GM12891 (cell line): ENCODE results near the gene GRIK2.
"Not testable (repeated sequence)": the region's sequence is repeated elsewhere in the genome, so short reads cannot be mapped to it uniquely, and the experiment has no call there.

ENCODE experiments used
- DNase-seq: peaks from one replicate; pipeline ENCODE4 v3.0.0; 2011; ENCODE audit warnings: low spot score; ENCODE audit not compliant: insufficient read length
- FAIRE-seq: peaks from 2 replicates; lab custom pipeline; 2011; peaks lifted over from hg19 to GRCh38; lab: Jason Lieb, UNC
- PAX5 ChIP-seq: IDR thresholded peaks from 2 replicates; pipeline ENCODE4 v1.6.1; 2011; ENCODE audit warnings: low read length, moderate library complexity, mild to moderate bottlenecking; ENCODE audit not compliant: insufficient read depth, severe bottlenecking
- POLR2A ChIP-seq: IDR thresholded peaks from 2 replicates; pipeline ENCODE4 v1.6.1; 2011; ENCODE audit warnings: low read depth, low read length, control low read depth
- POLR2AphosphoS5 ChIP-seq: IDR thresholded peaks from 2 replicates; pipeline ENCODE4 v1.6.1; 2011; ENCODE audit warnings: low read depth, low read length, control low read depth
- POU2F2 ChIP-seq: IDR thresholded peaks from 2 replicates; pipeline ENCODE4 v1.6.1; 2011; ENCODE audit warnings: low read depth, mild to moderate bottlenecking, control low read depth, low read length, moderate library complexity
- SPI1 ChIP-seq: IDR thresholded peaks from 2 replicates; pipeline ENCODE4 v1.6.1; 2011; ENCODE audit warnings: low read depth, low read length, control low read depth
- TAF1 ChIP-seq: IDR thresholded peaks from 2 replicates; pipeline ENCODE4 v1.6.1; 2011; ENCODE audit warnings: low read depth, low read length, control low read depth

GRIK2 gene

DNA sequence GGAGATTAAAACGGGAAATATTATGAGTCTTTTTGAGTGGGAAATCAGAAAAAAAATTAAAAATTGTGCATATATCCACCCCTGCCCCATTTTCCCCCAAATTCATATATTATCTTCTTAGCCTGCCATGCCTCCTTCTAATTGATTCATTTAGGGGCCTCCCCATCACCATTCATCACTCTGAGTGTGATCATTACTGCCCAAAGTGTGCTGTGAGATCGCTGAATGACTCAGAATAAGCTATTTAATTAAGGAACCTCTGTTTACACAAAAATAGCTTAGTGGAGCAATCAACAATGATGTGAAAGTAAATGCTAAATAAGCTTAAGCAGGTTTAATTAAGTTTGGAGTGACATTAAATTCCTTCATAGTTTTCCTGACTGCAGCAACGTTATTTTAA is 645.5 kb downstream of the GRIK2 start:
- no peak for DNase-seq
- no peak for FAIRE-seq
- TF ChIP-seq POLR2AphosphoS5 (no peak), SPI1 (no peak), TAF1 (no peak), POU2F2 (no peak), POLR2A (no peak), PAX5 (no peak)

DNA sequence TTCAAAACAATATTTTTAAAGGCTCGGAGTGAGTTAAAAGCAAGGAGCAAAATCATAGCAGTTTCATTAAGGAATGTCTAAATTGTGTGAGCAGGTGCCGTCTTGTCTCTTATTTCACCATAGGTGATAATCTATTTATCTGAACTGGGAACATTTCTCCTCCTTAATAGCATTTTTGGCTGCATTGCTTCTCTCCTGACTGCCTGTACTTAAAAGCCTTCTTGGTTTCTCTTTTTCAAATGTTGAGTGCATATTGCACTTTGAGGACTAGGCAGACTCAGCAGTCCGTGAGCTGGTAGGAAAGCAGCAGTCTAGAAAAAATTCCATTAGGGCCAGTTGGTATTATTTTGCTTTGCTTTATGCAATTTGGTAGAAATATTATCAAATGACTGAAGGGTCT is 645.9 kb downstream of the GRIK2 start:
- no peak for DNase-seq
- TF ChIP-seq SPI1 (no peak), PAX5 (no peak), TAF1 (no peak), POU2F2 (no peak), POLR2A (no peak), POLR2AphosphoS5 (no peak)
- FAIRE-seq = no peak

DNA sequence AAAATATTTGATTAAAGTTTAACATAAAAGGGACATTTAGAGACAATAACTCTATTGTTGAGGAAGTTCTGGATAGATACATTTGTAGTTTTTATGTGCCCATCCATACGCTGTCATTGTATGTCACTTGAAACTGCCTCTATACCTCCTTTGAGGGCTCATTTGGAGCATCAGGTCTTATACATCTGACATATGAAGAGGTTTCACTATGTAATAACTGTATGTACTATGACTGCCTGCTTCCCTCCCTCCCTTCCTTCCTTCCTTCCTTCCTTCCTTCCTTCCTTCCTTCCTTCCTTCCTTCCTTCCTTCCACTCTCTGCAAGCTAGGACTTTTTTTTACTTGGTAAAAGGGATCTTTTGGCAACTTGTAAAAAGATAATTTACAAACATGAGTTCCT is 657.5 kb downstream of the GRIK2 start:
- no peak for TF ChIP-seq POU2F2
- TF ChIP-seq TAF1 = no peak
- no peak for TF ChIP-seq PAX5
- TF ChIP-seq POLR2A = no peak
- TF ChIP-seq SPI1 = no peak
- TF ChIP-seq POLR2AphosphoS5 = no peak
- DNase-seq = no peak
- no peak for FAIRE-seq

DNA sequence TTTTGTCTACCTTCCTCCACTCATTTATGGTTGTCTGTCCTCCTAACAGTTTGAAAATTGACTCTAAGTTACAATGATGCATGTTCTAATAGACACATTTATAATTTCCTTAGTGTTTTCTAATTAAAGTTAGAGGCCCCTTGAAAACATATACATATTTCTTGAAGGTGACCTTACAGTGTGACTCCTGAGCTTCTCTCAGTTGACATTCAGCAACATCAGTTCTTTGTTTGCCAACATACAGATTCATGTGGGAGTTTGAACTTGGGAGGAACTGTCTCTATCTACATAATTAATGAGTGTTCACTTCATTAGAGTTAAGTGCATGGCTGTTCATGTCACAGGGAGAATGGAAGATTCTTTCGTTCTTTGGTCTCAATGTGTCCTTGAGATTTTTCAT is 658.2 kb downstream of the GRIK2 start:
- FAIRE-seq (no peak), DNase-seq (no peak)
- no peak for TF ChIP-seq SPI1
- no peak for TF ChIP-seq POLR2A
- TF ChIP-seq POU2F2 = no peak
- no peak for TF ChIP-seq TAF1
- TF ChIP-seq POLR2AphosphoS5 = no peak
- TF ChIP-seq PAX5 = no peak

DNA sequence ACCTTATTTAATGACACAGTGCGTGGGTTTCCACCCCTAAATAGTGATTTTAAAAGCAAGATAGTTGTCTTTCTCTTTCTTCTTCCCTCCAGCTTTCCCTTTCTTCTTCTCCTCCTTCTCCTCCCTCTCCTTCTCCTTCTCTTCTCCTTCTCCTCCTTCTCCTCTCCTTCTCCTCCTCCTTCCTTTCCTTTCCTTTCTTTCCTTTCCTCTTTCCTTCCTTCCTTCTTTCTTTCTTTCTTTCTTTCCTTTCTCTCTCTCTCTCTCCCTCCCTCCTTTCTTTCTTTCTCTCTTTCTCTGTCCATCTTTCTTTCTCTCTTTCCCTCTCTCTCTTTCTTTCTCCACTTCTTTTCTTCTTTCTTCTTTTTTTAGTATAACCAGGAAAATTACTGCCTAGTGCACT is 670.6 kb downstream of the GRIK2 start:
- FAIRE-seq = no peak
- DNase-seq = no peak
- TF ChIP-seq POU2F2 (no peak), SPI1 (no peak), PAX5 (no peak), TAF1 (no peak), POLR2AphosphoS5 (no peak), POLR2A (no peak)

DNA sequence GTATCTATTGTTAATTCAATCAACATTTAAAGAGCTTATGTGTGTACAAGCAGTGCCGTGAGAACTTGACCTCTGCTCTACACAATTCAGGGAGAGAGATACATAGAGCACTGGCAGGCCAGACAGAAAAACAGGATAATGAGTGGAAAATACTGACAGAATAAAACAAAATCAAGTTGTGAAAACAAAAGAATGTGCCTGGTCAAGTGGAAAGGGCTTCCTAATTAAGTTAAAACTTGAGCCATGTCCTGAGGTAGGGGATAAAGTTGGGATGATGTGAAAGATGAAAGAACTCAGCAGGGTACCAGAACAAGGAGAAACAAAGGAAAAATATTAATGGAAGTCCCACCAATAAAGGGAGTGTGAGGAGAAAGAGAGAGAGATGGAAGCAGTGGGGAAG is 672.8 kb downstream of the GRIK2 start:
- TF ChIP-seq POLR2A (no peak), PAX5 (no peak), SPI1 (no peak), POLR2AphosphoS5 (no peak), TAF1 (no peak), POU2F2 (no peak)
- DNase-seq (no peak), FAIRE-seq (no peak)

DNA sequence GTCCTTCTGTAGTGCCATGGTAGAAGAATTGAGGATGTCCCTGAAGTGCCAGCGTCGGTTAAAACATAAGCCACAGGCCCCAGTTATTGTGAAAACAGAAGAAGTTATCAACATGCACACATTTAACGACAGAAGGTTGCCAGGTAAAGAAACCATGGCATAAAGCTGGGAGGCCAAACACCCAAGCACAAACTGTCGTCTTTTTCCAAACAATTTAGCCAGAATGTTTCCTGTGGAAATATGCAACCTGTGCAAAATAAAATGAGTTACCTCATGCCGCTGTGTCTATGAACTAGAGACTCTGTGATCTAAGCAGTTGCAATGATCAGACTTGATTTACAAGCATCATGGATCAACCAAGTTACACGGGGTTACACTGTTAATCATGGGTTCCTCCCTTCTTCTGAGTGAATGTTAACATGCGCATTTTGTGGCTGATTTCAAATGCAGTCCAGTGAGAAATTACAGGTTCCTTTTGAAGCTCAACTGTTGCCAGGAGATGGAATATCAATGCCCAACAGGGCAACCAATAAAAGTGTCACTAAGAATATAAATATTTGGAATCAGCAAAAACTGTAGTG is 674.9 kb downstream of the GRIK2 start:
- DNase-seq = no peak

DNA sequence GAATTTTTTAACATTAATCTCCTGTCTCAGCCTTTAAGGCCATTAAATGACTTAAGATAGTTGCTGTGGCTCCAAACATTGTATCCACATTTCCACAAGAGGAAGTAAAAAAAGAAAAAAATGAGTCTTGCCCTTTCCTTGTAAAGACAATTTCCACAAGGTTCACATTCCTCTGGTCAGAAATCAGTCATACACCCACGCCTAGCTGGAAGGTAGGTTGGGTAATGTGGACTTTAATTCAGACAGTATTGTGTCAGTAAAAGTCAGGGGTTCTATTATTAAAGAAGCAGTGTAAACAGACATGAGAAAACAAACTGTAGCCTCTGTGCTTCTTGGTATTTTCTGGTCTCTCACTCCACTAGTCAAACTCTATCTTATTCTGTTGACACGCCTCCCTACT is 682.0 kb downstream of the GRIK2 start:
- TF ChIP-seq POU2F2 (no peak), PAX5 (no peak), TAF1 (no peak), POLR2AphosphoS5 (no peak), POLR2A (no peak), SPI1 (no peak)
- FAIRE-seq = no peak
- no peak for DNase-seq

More for the DNA sequence above, 674.9 kb downstream of the GRIK2 start:
- FAIRE-seq = no peak
- TF ChIP-seq SPI1 (no peak), POLR2AphosphoS5 (no peak), POU2F2 (no peak), POLR2A (no peak), PAX5 (no peak), TAF1 (no peak)

DNA sequence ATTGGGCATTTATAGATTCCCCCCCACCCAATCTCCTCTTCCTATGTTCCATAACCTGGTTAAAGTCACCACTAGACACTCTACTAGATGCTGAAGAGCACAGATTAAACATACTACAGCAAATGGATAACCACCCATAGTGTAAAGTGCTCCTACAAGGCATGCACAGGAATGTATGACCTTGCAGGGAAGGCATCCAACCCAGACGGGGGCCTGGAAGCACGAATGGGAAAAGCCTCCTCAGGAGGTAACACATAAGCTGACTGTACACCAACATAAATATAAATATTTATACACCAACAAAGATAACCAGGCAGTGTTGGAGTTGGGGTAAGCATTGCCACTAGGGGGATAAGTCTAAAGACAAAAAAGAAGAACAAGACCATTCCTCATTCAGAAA is 691.7 kb downstream of the GRIK2 start:
- DNase-seq (no peak), FAIRE-seq (no peak)
- TF ChIP-seq POLR2A = no peak
- no peak for TF ChIP-seq TAF1
- TF ChIP-seq SPI1 = no peak
- no peak for TF ChIP-seq PAX5
- no peak for TF ChIP-seq POLR2AphosphoS5
- no peak for TF ChIP-seq POU2F2

DNA sequence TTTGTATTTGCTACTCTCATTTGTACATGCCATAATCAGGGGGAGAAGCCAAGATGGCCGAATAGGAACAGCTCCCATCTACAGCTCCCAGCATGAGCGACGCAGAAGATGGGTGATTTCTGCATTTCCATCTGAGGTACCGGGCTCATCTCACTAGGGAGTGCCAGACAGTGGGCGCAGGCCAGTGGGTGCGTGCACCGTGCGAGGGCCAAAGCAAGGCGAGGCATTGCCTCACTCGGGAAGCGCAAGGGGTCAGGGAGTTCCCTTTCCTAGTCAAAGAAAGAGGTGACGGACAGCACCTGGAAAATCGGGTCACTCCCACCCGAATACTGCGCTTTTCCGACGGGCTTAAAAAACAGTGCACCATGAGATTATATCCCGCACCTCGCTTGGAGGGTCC is 694.7 kb downstream of the GRIK2 start:
- not testable (repeated sequence) for FAIRE-seq, DNase-seq
